ENCODE data around the gene DNAJB2. TPM values are rescaled to one million over a fixed set of nuclear protein-coding genes. Genes with fewer than 3 reads are reported as not detected.
A peak's percentile ranks its signal among the peaks of the same experiment; 100 is the strongest.

Gene DNAJB2
- polyA plus RNA-seq, 3 donors: 1.7 to 55.4 (median 1.9) TPM

DNA sequence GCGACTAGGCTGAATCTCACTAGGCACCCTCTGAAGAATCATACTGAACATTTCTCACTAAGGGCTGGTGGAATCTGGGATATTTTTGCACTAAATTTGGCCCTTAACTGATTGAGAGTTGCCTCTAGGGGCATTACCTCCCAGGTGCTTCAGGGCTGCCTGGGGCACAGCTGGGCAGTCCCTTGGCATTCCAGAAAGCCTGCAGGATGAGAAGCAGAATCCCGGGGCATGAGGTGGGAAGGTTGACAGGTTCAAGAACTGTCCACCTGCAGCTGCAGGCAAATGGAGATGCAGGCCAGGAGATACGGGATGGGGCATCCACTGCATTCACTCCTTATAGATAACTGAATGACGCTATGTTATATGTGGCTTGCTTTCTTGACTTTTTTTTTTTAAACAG lies 46.0 kb downstream of the DNAJB2 start:
- Histone ChIP-seq H3K36me3 (replicated peaks in 1 of 2; ENCODE audit: control insufficient read depth in 1 of 2, insufficient read depth in 2 of 2, low read length in 2 of 2) (no peaks in the 10 kb centered on the region), H3K4me2 (replicated peaks; ENCODE audit: extremely low read depth, low read length, poor library complexity, severe bottlenecking) (no peak overlapping the region), H3K27ac (ENCODE audit: low read depth in 1 of 2, low read length in 2 of 2) (no peak overlapping the region), H3K79me2 (ENCODE audit: insufficient read depth, low read length) (no peaks in the 10 kb centered on the region), H3K9me3 (replicated peaks in 1 of 2; ENCODE audit: control insufficient read depth in 1 of 2, insufficient read depth in 1 of 2, low read length in 2 of 2) (no peaks in the 10 kb centered on the region), H3K4me1 (ENCODE audit: control insufficient read depth in 1 of 2, insufficient read depth in 2 of 2, low read length in 2 of 2) (no peaks in the 10 kb centered on the region), H4K20me1 (ENCODE audit: insufficient read depth, low read length) (no peaks in the 10 kb centered on the region), H3K4me3 (replicated peaks in 1 of 3; ENCODE audit: low read depth in 2 of 3, low read length in 3 of 3) (no peak overlapping the region), H3K9ac (ENCODE audit: insufficient read depth, low read length, poor library complexity, severe bottlenecking) (no peak overlapping the region), H2AFZ (ENCODE audit: insufficient read depth, low read depth, low read length, poor library complexity, severe bottlenecking) (no peak overlapping the region), H3K27me3 (ENCODE audit: control insufficient read depth in 2 of 2, insufficient read depth in 2 of 2, low read length in 2 of 2) (peaks cover 10 to 37% of the 10 kb centered on the region in 2 donors)
- Mint-ChIP-seq H3K9me3 (no peaks in the 10 kb centered on the region), H3K27me3 (ENCODE audit: low read depth in 3 of 3) (peaks cover 37 to 56% (median 41%) of the 10 kb centered on the region in 3 donors), H3K27ac (no peak overlapping the region), H3K36me3 (no peaks in the 10 kb centered on the region), H3K4me3 (no peak overlapping the region), H3K4me1 (peaks cover 4% of the 10 kb centered on the region)
- TF ChIP-seq, protein P1, sequence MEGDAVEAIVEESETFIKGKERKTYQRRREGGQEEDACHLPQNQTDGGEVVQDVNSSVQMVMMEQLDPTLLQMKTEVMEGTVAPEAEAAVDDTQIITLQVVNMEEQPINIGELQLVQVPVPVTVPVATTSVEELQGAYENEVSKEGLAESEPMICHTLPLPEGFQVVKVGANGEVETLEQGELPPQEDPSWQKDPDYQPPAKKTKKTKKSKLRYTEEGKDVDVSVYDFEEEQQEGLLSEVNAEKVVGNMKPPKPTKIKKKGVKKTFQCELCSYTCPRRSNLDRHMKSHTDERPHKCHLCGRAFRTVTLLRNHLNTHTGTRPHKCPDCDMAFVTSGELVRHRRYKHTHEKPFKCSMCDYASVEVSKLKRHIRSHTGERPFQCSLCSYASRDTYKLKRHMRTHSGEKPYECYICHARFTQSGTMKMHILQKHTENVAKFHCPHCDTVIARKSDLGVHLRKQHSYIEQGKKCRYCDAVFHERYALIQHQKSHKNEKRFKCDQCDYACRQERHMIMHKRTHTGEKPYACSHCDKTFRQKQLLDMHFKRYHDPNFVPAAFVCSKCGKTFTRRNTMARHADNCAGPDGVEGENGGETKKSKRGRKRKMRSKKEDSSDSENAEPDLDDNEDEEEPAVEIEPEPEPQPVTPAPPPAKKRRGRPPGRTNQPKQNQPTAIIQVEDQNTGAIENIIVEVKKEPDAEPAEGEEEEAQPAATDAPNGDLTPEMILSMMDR (IDR thresholded peaks at IDR 0.05): no peak
- WGBS (ENCODE audit: insufficient coverage): 86% methylated on average over 1 of the region's 4 CpGs
- intact Hi-C loops (cut with micrococcal nuclease): no loop called here
- no peak for DNase-seq

DNA sequence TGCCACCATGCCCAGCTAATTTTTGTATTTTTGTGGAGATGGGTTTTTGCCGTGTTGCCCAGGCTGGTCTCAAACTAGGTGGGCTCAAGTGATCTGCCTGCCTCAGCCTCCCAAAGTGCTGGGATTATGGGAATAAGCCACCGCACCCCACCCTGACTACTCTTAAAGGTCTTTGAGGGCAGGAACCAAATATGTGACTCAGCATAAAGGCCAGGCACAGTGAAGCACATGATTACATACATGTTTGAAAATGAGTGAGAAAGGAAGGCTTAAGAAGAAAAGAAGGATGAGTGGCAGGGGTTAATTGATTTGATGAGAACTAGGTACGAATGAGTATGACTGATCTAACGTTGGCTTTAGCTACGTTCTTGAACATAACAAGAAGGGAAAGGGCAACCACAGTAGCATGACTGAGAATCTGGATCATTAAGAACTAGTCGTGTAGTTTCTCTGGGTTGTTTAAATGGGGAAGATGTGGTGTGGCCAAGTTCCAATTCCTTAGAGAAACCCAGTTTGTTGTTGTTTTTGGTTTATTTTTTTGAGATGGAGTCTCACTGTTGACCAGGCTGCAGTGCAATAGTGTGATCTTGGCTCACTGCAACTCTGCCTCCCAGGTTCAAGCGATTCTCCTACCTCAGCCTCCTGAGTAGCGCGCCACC lies 46.6 kb downstream of the DNAJB2 start:
- Mint-ChIP-seq H3K27ac (no peak overlapping the region), H3K4me1 (peaks cover 4% of the 10 kb centered on the region), H3K27me3 (ENCODE audit: low read depth in 3 of 3) (peaks cover 40 to 58% (median 41%) of the 10 kb centered on the region in 3 donors), H3K4me3 (peak overlapping the region in 1 of 2 donors; percentile 55), H3K9me3 (no peaks in the 10 kb centered on the region), H3K36me3 (no peaks in the 10 kb centered on the region)
- intact Hi-C loops (cut with micrococcal nuclease): no loop called here
- Histone ChIP-seq H3K4me1 (ENCODE audit: control insufficient read depth in 1 of 2, insufficient read depth in 2 of 2, low read length in 2 of 2) (no peaks in the 10 kb centered on the region), H4K20me1 (ENCODE audit: insufficient read depth, low read length) (no peaks in the 10 kb centered on the region), H3K27ac (ENCODE audit: low read depth in 1 of 2, low read length in 2 of 2) (no peak overlapping the region), H2AFZ (ENCODE audit: insufficient read depth, low read depth, low read length, poor library complexity, severe bottlenecking) (no peak overlapping the region), H3K4me3 (replicated peaks in 1 of 3; ENCODE audit: low read depth in 2 of 3, low read length in 3 of 3) (no peak overlapping the region), H3K4me2 (replicated peaks; ENCODE audit: extremely low read depth, low read length, poor library complexity, severe bottlenecking) (no peak overlapping the region), H3K79me2 (ENCODE audit: insufficient read depth, low read length) (no peaks in the 10 kb centered on the region), H3K36me3 (replicated peaks in 1 of 2; ENCODE audit: control insufficient read depth in 1 of 2, insufficient read depth in 2 of 2, low read length in 2 of 2) (no peaks in the 10 kb centered on the region), H3K9ac (ENCODE audit: insufficient read depth, low read length, poor library complexity, severe bottlenecking) (no peak overlapping the region), H3K9me3 (replicated peaks in 1 of 2; ENCODE audit: control insufficient read depth in 1 of 2, insufficient read depth in 1 of 2, low read length in 2 of 2) (no peaks in the 10 kb centered on the region), H3K27me3 (ENCODE audit: control insufficient read depth in 2 of 2, insufficient read depth in 2 of 2, low read length in 2 of 2) (peaks cover 12 to 42% of the 10 kb centered on the region in 2 donors)
- TF ChIP-seq, protein P1 (IDR thresholded peaks at IDR 0.05): no peak
- 3% methylated on average over 4 of the region's 9 CpGs for WGBS (ENCODE audit: insufficient coverage)
- no peak for DNase-seq

All from CD14-positive monocyte (primary cell).